Fibroblast of lung (primary cell): ENCODE results near the gene COL10A1. TPM values are rescaled to one million over a fixed set of nuclear protein-coding genes. Genes with fewer than 3 reads are reported as not detected.
A peak's percentile ranks its signal among the peaks of the same experiment; 100 is the strongest.
"Not testable (repeated sequence)": the region's sequence is repeated elsewhere in the genome, so short reads cannot be mapped to it uniquely, and the experiment has no call there.

Experiments
- DNase-seq, 2 donors: peaks; one replicate each; pipeline versions ENCODE4 v3.0.0 to v3.0.0-alpha.2; 2010; ENCODE audit warnings: low read depth in 2 of 2
- H2AFZ ChIP-seq: 2 replicates; pipeline ENCODE4 v1.5.1; 2012; ENCODE audit warnings: low read length, control low read depth, inconsistent platforms
- H3K27ac ChIP-seq: 2 replicates; pipeline ENCODE4 v1.5.1; 2011; ENCODE audit warnings: low read length, control low read depth; ENCODE audit not compliant: insufficient read depth
- H3K27me3 ChIP-seq: 2 replicates; pipeline ENCODE4 v1.5.1; 2011; ENCODE audit warnings: mild to moderate bottlenecking, low read length; ENCODE audit not compliant: control insufficient read depth, insufficient read depth
- H3K36me3 ChIP-seq: 2 replicates; pipeline ENCODE4 v1.5.1; 2011; ENCODE audit warnings: low read length; ENCODE audit not compliant: control insufficient read depth, insufficient read depth
- H3K4me1 ChIP-seq: 2 replicates; pipeline ENCODE4 v1.5.1; 2011; ENCODE audit warnings: low read length; ENCODE audit not compliant: control insufficient read depth, insufficient read depth; ENCODE audit errors: extremely low read depth
- H3K4me2 ChIP-seq: 2 replicates; pipeline ENCODE4 v1.5.1; 2011; ENCODE audit warnings: low read length, control low read depth; ENCODE audit not compliant: insufficient read depth; ENCODE audit errors: extremely low read depth
- H3K4me3 ChIP-seq, 4 experiments: fragments of 200-600 bp in 1 of 4; sonication (generic) in 1 of 4; replicated peaks in 1 of 4; 2 replicates each; pipeline ENCODE4 v1.5.1; 2011 to 2016; ENCODE audit warnings: low read length in 4 of 4, low read depth in 3 of 4, mild to moderate bottlenecking in 3 of 4, control low read depth in 2 of 4, inconsistent platforms in 1 of 4, mixed read lengths in 1 of 4; ENCODE audit not compliant: insufficient read depth in 1 of 4; ENCODE audit errors: control extremely low read depth in 1 of 4
- H3K79me2 ChIP-seq: 2 replicates; pipeline ENCODE4 v1.5.1; 2012; ENCODE audit warnings: mild to moderate bottlenecking, low read length, inconsistent platforms; ENCODE audit not compliant: control insufficient read depth, insufficient read depth
- H3K9ac ChIP-seq: 2 replicates; pipeline ENCODE4 v1.5.1; 2011; ENCODE audit warnings: mild to moderate bottlenecking, low read length, control low read depth; ENCODE audit not compliant: insufficient read depth
- H3K9me3 ChIP-seq: 2 replicates; pipeline ENCODE4 v1.5.1; 2012; ENCODE audit warnings: low read depth, low read length; ENCODE audit not compliant: control insufficient read depth, insufficient read depth
- H4K20me1 ChIP-seq: 2 replicates; pipeline ENCODE4 v1.5.1; 2011; ENCODE audit warnings: low read length; ENCODE audit not compliant: control insufficient read depth, insufficient read depth; ENCODE audit errors: extremely low read depth
- CTCF ChIP-seq, 2 donors: IDR thresholded peaks in 1 of 2; conservative IDR thresholded peaks in 1 of 2; 1 replicate in 1 of 2; 2 replicates in 1 of 2; pipeline ENCODE4 v1.5.1; 2011 to 2012; ENCODE audit warnings: low read length in 2 of 2, control low read depth in 1 of 2, inconsistent platforms in 1 of 2, low read depth in 1 of 2, mild to moderate bottlenecking in 1 of 2
- EZH2 ChIP-seq: IDR thresholded peaks from 2 replicates; pipeline ENCODE4 v1.5.1; 2012; ENCODE audit warnings: low read length, control low read depth, mild to moderate bottlenecking; ENCODE audit errors: missing control alignments
- polyA plus RNA-seq, 2 donors: library from polyadenylated mRNA; depleted of rRNA in 1 of 2; stranded (reverse) in 1 of 2; unstranded in 1 of 2; fragments of >200 nt; gene quantifications; 2 replicates each; pipeline ENCODE4 v1.2.1, GENCODE V29; 2011 to 2012; ENCODE audit warnings: missing spikeins in 1 of 2
- total RNA-seq: library from RNA; depleted of rRNA; stranded (reverse); fragments of >200 nt; gene quantifications from 2 replicates; pipeline ENCODE4 v1.2.1, GENCODE V29; 2014

Gene COL10A1
- total and polyA plus RNA-seq, 2 donors (not counting 1 experiment from before 2014, with no cell fraction given) = 17.3 to 40.1 TPM

GRCh38 chr6:116100419-116101301 is 25.3 kb downstream of the COL10A1 start, which contains the start of gene NT5DC1:
TSS of gene NT5DC1 (plus strand) at chr6:116100853. CDS start at chr6:116100931, 78 bp downstream.
- peak; percentile 67 to 71 for DNase-seq
- Histone ChIP-seq H3K9me3 (no peaks in the 10 kb centered on the region), H3K36me3 (no peaks in the 10 kb centered on the region), H3K4me1 (peaks cover 2% of the 10 kb centered on the region), H3K9ac (peak within 1 kb of the TSS; percentile 66), H4K20me1 (no peaks in the 10 kb centered on the region), H3K27me3 (no peaks in the 10 kb centered on the region), H2AFZ (peak within 1 kb of the TSS; percentile 96), H3K79me2 (no peaks in the 10 kb centered on the region), H3K4me2 (peak within 1 kb of the TSS; percentile 95), H3K27ac (peak within 1 kb of the TSS; percentile 73), H3K4me3 (peak within 1 kb of the TSS; percentile 78 to 84 (median 80))
- TF ChIP-seq EZH2 = no peak
- TF ChIP-seq CTCF (conservative IDR thresholded peaks at IDR 0.05 in 1 of 2, IDR thresholded peaks at IDR 0.05 in 1 of 2; ENCODE audit: low read depth in 1 of 2, low read length in 2 of 2) = peak; percentile 27 to 29

GRCh38 chr6:116099036-116099435 is 26.9 kb downstream of the COL10A1 start:
- no peak overlapping the region for H2AFZ ChIP-seq
- H3K9ac ChIP-seq = no peak overlapping the region
- no peak overlapping the region for H3K4me2 ChIP-seq
- no peaks in the 10 kb centered on the region for H4K20me1 ChIP-seq
- H3K4me1 ChIP-seq = peaks cover 2% of the 10 kb centered on the region
- no peaks in the 10 kb centered on the region for H3K9me3 ChIP-seq
- H3K27me3 ChIP-seq = no peaks in the 10 kb centered on the region
- DNase-seq = no peak
- no peak overlapping the region for H3K27ac ChIP-seq
- H3K79me2 ChIP-seq = no peaks in the 10 kb centered on the region
- TF ChIP-seq EZH2 = no peak
- no peak for TF ChIP-seq CTCF (conservative IDR thresholded peaks at IDR 0.05 in 1 of 2, IDR thresholded peaks at IDR 0.05 in 1 of 2; ENCODE audit: low read depth in 1 of 2, low read length in 2 of 2)
- H3K4me3 ChIP-seq = no peak overlapping the region
- H3K36me3 ChIP-seq = no peaks in the 10 kb centered on the region

- Histone ChIP-seq H3K27ac (no peak overlapping the region), H3K4me2 (no peak overlapping the region), H3K4me1 (peaks cover 2% of the 10 kb centered on the region), H3K4me3 (no peak overlapping the region), H3K9me3 (no peaks in the 10 kb centered on the region), H3K79me2 (no peaks in the 10 kb centered on the region), H3K27me3 (no peaks in the 10 kb centered on the region), H2AFZ (no peak overlapping the region), H3K9ac (no peak overlapping the region), H3K36me3 (no peaks in the 10 kb centered on the region), H4K20me1 (no peaks in the 10 kb centered on the region)
- peak in 1 of 2 donors; percentile 62 for DNase-seq
- TF ChIP-seq EZH2 (no peak), CTCF (conservative IDR thresholded peaks at IDR 0.05 in 1 of 2, IDR thresholded peaks at IDR 0.05 in 1 of 2; ENCODE audit: low read depth in 1 of 2, low read length in 2 of 2) (peak; percentile 11 to 46)
Measured at GRCh38 chr6:116096979-116097816, 28.7 kb downstream of the COL10A1 start.

GRCh38 chr6:116096048-116096759 is 29.7 kb downstream of the COL10A1 start:
- H3K4me2 ChIP-seq, H3K9ac ChIP-seq, H3K4me1 ChIP-seq, H3K79me2 ChIP-seq, H3K4me3 ChIP-seq, H3K27me3 ChIP-seq, H4K20me1 ChIP-seq, DNase-seq, H2AFZ ChIP-seq, H3K27ac ChIP-seq, H3K9me3 ChIP-seq, H3K36me3 ChIP-seq: not testable (repeated sequence)
